Upper lobe of left lung (tissue), 4 donors: ENCODE results near the gene IL6R.

Source experiments
- CTCF ChIP-seq, 6 experiments: fragments of 450-650 bp in 4 of 6; fragments of 200-600 bp in 2 of 6; sonication (generic) in 2 of 6; IDR thresholded peaks; one replicate each; pipeline ENCODE4 v1.5.1; 2016 to 2019; ENCODE audit warnings: antibody characterized with exemption in 6 of 6
- EP300 ChIP-seq, 4 donors: sonication (generic); formaldehyde crosslinking; IDR thresholded peaks; one replicate each; pipeline ENCODE4 v1.5.1; 2017; ENCODE audit warnings: antibody characterized with exemption in 4 of 4, control low read depth in 2 of 4
- POLR2A ChIP-seq, 4 donors: fragments of 450-650 bp; IDR thresholded peaks; one replicate each; pipeline ENCODE4 v1.5.1; 2016 to 2017; ENCODE audit warnings: antibody characterized with exemption in 4 of 4, mild to moderate bottlenecking in 2 of 4
- POLR2AphosphoS5 ChIP-seq, 2 donors: sonication (generic); formaldehyde crosslinking; IDR thresholded peaks; one replicate each; pipeline ENCODE4 v1.5.1; 2017; ENCODE audit warnings: antibody characterized with exemption in 2 of 2

DNA sequence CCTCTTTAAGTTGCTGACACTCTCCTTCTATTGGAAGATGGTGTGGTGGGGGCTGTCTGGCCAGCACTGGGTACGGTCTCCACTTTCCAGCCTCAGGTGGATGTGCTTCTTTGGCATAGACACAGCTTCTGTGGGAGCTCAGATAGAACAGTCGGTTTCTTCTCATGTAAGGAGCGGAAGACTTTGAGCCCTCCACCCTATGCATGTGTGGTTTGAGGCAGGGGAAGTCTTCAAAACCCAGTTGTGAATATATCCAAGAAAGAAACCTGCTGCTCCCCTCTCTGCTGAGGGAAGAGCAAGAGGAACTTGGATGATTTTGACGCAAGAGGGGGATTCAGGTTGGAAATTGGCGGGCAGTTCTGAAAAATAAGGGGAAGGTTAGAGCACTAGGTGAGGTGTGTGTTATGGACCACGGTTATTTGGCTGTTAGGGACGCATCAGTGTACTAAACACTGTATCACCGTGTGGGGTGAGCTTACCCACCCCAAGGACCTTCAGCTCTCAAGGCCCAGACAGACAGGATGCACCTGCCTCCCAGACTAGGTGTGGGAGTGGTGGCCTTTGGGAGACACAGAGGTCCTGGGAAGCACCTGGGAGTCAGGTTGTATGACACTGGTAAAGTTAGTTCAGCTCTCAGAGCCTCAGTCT, 36.2 kb downstream of the IL6R start:
- TF ChIP-seq CTCF (IDR thresholded peaks at IDR 0.05): no peak
- TF ChIP-seq POLR2A (IDR thresholded peaks at IDR 0.05): no peak
- TF ChIP-seq EP300 (IDR thresholded peaks at IDR 0.05): no peak
- TF ChIP-seq POLR2AphosphoS5 (IDR thresholded peaks at IDR 0.05): no peak
